K562 (cell line): Measurements from ENCODE around the gene CIAPIN1. TPM values are rescaled to one million over a fixed set of nuclear protein-coding genes. Genes with fewer than 3 reads are reported as not detected.
A peak's percentile ranks its signal among the peaks of the same experiment; 100 is the strongest.

Source experiments
- ADNP ChIP-seq: fragments of 200-800 bp; sonication (Bioruptor generic); IDR thresholded peaks from 2 replicates; pipeline ENCODE4 v1.6.1; 2016; ENCODE audit warnings: missing genetic modification characterization, missing compliant biosample characterization
- GATA2 ChIP-seq: sonication (generic); formaldehyde crosslinking; IDR thresholded peaks from 2 replicates; pipeline ENCODE4 v1.4.0; 2020; ENCODE audit warnings: mild to moderate bottlenecking, missing genetic modification reagents
- HMG20A ChIP-seq: fragments of 450-650 bp; formaldehyde crosslinking; conservative IDR thresholded peaks from 2 replicates; pipeline ENCODE4 v1.4.0; 2020; ENCODE audit warnings: mild to moderate bottlenecking, mixed read lengths
- RFX7 ChIP-seq: fragments of 250-450 bp; sonication (Bioruptor Pico); IDR thresholded peaks from 2 replicates; pipeline ENCODE4 v1.5.1; 2021; ENCODE audit warnings: mild to moderate bottlenecking
- ZNF79 ChIP-seq: fragments of 250-450 bp; sonication (Bioruptor Pico); IDR thresholded peaks from 2 replicates; pipeline ENCODE4 v1.4.0; 2020; ENCODE audit warnings: low read depth, mild to moderate bottlenecking, moderate library complexity
- polyA plus RNA-seq, 8 experiments: library from polyadenylated mRNA; depleted of rRNA in 4 of 8; stranded (reverse) in 5 of 8; unstranded in 3 of 8; fragments of >200 nt; fragmentation: Nextera tagmentation in 2 of 8; fragmentation: Illumina TruSeq in 1 of 8; extraction: Ambion mirVana in 2 of 8; extraction: Trizol in 1 of 8; gene quantifications; 2 replicates each; pipeline versions ENCODE4 v1.2.1 to v1.2.3, GENCODE V29; 2011 to 2014; ENCODE audit warnings: inconsistent platforms in 1 of 8, missing spikeins in 1 of 8
- total RNA-seq, 7 experiments: library from RNA; depleted of rRNA in 6 of 7; stranded (reverse); fragments of >200 nt in 6 of 7; fragmentation: Illumina TruSeq in 2 of 7; extraction: Trizol in 2 of 7; gene quantifications; 2 replicates each; pipeline versions ENCODE4 v1.2.1 to v1.2.3, GENCODE V29; 2011 to 2021; ENCODE audit warnings: low replicate concordance in 1 of 7
- TF ChIP-seq, protein P1 (sequence below): fragments of 450-650 bp; formaldehyde crosslinking; IDR thresholded peaks from 2 replicates; pipeline ENCODE4 v1.4.0; 2020; ENCODE audit warnings: mild to moderate bottlenecking, moderate library complexity
- TF ChIP-seq, protein P2 (sequence below): fragments of 200-600 bp; sonication (generic); IDR thresholded peaks from one replicate; pipeline ENCODE4 v1.6.1; 2012; ENCODE audit warnings: mild to moderate bottlenecking, low read depth, low read length, inconsistent platforms
- TF ChIP-seq, protein P3 (sequence below): sonication (generic); formaldehyde crosslinking; IDR thresholded peaks from 2 replicates; pipeline ENCODE4 v1.8.0; 2022; ENCODE audit warnings: mild to moderate bottlenecking, missing genetic modification reagents

Gene CIAPIN1
- total and polyA plus RNA-seq, 9 of the 15 experiments (the other 6 are each of a cell fraction or from before 2014, with no cell fraction given), result 71.8 to 263 (median 95.7) TPM

DNA sequence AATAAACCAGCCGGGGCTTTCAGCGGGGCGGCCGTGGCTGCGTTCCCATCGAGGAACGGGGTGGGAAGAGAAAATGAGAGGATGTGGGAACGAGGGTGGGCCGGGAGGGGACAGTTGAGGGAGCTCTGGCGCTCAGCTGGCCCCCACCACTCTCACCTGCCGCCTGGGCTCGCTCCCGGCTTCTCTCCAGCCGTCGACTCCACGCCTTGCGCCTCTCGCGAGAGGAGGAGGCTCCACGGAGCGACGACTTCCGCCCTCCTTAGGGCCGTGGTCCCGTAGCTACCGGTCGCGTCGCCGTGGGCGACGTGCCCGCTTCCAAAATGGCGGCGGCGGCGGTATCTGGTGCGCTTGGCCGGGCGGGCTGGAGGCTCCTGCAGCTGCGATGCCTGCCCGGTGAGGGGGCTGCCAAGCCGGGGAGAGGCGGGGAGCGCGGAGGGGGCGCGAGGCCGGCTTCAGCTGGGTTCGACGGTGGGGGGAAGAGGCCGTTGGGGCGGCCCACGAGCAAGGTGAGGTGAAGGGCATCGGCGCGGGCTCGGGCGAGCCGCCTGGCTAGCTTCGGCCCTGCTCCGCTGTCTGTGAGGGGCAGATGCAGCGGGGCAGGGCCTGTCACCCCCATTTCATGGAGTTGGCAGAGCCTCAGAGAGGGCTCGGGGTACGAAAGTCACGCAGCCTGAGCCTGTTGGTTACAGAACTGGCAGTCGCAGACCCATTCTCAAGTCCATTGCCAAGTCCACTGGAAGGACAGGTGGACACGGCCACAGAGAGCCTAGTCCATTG, at the start of gene CIAPIN1, which contains the start of gene COQ9 (continued):
- TF ChIP-seq, protein P1, sequence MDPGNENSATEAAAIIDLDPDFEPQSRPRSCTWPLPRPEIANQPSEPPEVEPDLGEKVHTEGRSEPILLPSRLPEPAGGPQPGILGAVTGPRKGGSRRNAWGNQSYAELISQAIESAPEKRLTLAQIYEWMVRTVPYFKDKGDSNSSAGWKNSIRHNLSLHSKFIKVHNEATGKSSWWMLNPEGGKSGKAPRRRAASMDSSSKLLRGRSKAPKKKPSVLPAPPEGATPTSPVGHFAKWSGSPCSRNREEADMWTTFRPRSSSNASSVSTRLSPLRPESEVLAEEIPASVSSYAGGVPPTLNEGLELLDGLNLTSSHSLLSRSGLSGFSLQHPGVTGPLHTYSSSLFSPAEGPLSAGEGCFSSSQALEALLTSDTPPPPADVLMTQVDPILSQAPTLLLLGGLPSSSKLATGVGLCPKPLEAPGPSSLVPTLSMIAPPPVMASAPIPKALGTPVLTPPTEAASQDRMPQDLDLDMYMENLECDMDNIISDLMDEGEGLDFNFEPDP (CRISPR knock-in tag), result no peak
- TF ChIP-seq, protein P2, sequence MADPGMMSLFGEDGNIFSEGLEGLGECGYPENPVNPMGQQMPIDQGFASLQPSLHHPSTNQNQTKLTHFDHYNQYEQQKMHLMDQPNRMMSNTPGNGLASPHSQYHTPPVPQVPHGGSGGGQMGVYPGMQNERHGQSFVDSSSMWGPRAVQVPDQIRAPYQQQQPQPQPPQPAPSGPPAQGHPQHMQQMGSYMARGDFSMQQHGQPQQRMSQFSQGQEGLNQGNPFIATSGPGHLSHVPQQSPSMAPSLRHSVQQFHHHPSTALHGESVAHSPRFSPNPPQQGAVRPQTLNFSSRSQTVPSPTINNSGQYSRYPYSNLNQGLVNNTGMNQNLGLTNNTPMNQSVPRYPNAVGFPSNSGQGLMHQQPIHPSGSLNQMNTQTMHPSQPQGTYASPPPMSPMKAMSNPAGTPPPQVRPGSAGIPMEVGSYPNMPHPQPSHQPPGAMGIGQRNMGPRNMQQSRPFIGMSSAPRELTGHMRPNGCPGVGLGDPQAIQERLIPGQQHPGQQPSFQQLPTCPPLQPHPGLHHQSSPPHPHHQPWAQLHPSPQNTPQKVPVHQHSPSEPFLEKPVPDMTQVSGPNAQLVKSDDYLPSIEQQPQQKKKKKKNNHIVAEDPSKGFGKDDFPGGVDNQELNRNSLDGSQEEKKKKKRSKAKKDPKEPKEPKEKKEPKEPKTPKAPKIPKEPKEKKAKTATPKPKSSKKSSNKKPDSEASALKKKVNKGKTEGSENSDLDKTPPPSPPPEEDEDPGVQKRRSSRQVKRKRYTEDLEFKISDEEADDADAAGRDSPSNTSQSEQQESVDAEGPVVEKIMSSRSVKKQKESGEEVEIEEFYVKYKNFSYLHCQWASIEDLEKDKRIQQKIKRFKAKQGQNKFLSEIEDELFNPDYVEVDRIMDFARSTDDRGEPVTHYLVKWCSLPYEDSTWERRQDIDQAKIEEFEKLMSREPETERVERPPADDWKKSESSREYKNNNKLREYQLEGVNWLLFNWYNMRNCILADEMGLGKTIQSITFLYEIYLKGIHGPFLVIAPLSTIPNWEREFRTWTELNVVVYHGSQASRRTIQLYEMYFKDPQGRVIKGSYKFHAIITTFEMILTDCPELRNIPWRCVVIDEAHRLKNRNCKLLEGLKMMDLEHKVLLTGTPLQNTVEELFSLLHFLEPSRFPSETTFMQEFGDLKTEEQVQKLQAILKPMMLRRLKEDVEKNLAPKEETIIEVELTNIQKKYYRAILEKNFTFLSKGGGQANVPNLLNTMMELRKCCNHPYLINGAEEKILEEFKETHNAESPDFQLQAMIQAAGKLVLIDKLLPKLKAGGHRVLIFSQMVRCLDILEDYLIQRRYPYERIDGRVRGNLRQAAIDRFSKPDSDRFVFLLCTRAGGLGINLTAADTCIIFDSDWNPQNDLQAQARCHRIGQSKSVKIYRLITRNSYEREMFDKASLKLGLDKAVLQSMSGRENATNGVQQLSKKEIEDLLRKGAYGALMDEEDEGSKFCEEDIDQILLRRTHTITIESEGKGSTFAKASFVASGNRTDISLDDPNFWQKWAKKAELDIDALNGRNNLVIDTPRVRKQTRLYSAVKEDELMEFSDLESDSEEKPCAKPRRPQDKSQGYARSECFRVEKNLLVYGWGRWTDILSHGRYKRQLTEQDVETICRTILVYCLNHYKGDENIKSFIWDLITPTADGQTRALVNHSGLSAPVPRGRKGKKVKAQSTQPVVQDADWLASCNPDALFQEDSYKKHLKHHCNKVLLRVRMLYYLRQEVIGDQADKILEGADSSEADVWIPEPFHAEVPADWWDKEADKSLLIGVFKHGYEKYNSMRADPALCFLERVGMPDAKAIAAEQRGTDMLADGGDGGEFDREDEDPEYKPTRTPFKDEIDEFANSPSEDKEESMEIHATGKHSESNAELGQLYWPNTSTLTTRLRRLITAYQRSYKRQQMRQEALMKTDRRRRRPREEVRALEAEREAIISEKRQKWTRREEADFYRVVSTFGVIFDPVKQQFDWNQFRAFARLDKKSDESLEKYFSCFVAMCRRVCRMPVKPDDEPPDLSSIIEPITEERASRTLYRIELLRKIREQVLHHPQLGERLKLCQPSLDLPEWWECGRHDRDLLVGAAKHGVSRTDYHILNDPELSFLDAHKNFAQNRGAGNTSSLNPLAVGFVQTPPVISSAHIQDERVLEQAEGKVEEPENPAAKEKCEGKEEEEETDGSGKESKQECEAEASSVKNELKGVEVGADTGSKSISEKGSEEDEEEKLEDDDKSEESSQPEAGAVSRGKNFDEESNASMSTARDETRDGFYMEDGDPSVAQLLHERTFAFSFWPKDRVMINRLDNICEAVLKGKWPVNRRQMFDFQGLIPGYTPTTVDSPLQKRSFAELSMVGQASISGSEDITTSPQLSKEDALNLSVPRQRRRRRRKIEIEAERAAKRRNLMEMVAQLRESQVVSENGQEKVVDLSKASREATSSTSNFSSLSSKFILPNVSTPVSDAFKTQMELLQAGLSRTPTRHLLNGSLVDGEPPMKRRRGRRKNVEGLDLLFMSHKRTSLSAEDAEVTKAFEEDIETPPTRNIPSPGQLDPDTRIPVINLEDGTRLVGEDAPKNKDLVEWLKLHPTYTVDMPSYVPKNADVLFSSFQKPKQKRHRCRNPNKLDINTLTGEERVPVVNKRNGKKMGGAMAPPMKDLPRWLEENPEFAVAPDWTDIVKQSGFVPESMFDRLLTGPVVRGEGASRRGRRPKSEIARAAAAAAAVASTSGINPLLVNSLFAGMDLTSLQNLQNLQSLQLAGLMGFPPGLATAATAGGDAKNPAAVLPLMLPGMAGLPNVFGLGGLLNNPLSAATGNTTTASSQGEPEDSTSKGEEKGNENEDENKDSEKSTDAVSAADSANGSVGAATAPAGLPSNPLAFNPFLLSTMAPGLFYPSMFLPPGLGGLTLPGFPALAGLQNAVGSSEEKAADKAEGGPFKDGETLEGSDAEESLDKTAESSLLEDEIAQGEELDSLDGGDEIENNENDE, result no peak
- TF ChIP-seq HMG20A (no peak), ZNF79 (no peak), ADNP (tag) (no peak), RFX7 (no peak), GATA2 (CRISPR knock-in tag) (no peak)
- TF ChIP-seq, protein P3, sequence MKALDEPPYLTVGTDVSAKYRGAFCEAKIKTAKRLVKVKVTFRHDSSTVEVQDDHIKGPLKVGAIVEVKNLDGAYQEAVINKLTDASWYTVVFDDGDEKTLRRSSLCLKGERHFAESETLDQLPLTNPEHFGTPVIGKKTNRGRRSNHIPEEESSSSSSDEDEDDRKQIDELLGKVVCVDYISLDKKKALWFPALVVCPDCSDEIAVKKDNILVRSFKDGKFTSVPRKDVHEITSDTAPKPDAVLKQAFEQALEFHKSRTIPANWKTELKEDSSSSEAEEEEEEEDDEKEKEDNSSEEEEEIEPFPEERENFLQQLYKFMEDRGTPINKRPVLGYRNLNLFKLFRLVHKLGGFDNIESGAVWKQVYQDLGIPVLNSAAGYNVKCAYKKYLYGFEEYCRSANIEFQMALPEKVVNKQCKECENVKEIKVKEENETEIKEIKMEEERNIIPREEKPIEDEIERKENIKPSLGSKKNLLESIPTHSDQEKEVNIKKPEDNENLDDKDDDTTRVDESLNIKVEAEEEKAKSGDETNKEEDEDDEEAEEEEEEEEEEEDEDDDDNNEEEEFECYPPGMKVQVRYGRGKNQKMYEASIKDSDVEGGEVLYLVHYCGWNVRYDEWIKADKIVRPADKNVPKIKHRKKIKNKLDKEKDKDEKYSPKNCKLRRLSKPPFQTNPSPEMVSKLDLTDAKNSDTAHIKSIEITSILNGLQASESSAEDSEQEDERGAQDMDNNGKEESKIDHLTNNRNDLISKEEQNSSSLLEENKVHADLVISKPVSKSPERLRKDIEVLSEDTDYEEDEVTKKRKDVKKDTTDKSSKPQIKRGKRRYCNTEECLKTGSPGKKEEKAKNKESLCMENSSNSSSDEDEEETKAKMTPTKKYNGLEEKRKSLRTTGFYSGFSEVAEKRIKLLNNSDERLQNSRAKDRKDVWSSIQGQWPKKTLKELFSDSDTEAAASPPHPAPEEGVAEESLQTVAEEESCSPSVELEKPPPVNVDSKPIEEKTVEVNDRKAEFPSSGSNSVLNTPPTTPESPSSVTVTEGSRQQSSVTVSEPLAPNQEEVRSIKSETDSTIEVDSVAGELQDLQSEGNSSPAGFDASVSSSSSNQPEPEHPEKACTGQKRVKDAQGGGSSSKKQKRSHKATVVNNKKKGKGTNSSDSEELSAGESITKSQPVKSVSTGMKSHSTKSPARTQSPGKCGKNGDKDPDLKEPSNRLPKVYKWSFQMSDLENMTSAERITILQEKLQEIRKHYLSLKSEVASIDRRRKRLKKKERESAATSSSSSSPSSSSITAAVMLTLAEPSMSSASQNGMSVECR (CRISPR knock-in tag), result peak; percentile 91
